GM13977 (cell line): ENCODE results near the gene FAM13C.

Experiments used
- DNase-seq: peaks from one replicate; pipeline ENCODE4 v3.0.0; 2012; ENCODE audit warnings: low spot score
- in situ Hi-C: fragments of 300-500 bp; cut with MboI; formaldehyde crosslinking; loops from one replicate; pipeline ENCODE4 v1.12.0; 2022; ENCODE audit warnings: low sequenced_read_pairs, low pct_unique_long_range_greater_than_20kb, mixed read lengths, inconsistent platforms; ENCODE audit not compliant: unreplicated experiment
- TF ChIP-seq, protein P1 (sequence below): IDR thresholded peaks from 2 replicates; pipeline ENCODE4 v1.5.1; 2012; ENCODE audit warnings: mild to moderate bottlenecking, control low read depth; ENCODE audit not compliant: insufficient read depth; ENCODE audit errors: extremely low read depth, missing control alignments

The FAM13C gene

DNA sequence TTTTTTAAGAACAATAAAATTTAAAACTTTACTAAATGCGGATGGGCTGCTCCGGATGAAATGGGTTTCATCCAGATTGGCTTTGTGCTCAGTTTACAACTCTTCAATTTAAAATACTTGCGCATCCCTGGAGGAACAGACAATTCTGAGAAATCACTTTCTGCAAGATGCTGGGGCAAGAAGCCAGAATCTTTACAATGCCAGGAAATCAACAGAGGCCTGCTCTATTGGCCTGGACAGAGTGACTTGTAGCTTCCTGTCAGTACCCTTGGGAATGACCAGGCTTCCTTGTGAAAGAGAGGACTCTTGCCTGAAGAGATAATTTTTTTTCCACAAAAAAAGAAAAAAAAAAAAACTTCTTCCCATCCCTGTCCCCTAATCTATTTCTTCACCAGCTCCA lies 3.9 kb upstream of the FAM13C start:
- in situ Hi-C loops = no loop called here

DNA sequence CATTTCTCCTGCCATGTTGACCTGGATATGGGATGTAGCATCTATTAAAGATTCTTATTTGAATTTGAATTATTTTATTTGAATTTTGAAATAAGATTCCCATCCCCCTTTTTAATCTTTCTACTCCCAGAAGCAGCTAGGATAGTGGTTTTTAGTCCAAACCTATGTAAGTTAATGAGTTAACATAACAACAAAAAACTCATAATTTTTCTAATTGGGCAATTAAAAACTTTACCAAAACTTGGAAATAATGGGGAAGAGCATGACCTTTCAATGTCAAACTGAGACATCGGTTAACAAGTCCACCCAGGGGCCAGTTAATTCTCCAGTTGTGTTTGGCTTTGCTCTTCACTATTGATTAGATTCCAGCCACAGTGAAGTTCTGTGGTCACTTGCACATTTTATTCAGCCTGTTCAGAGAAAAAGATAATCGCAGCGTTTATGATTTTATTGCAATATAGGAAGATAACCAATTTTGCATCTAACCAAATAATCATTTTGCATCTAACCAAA lies 1.2 kb upstream of the FAM13C start:
- TF ChIP-seq, protein P1, sequence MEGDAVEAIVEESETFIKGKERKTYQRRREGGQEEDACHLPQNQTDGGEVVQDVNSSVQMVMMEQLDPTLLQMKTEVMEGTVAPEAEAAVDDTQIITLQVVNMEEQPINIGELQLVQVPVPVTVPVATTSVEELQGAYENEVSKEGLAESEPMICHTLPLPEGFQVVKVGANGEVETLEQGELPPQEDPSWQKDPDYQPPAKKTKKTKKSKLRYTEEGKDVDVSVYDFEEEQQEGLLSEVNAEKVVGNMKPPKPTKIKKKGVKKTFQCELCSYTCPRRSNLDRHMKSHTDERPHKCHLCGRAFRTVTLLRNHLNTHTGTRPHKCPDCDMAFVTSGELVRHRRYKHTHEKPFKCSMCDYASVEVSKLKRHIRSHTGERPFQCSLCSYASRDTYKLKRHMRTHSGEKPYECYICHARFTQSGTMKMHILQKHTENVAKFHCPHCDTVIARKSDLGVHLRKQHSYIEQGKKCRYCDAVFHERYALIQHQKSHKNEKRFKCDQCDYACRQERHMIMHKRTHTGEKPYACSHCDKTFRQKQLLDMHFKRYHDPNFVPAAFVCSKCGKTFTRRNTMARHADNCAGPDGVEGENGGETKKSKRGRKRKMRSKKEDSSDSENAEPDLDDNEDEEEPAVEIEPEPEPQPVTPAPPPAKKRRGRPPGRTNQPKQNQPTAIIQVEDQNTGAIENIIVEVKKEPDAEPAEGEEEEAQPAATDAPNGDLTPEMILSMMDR = no peak
- in situ Hi-C loops = no loop called here
- no peak for DNase-seq

More for the DNA sequence above, 3.9 kb upstream of the FAM13C start:
- DNase-seq = no peak
- TF ChIP-seq, protein P1 = no peak

- DNase-seq = no peak
- in situ Hi-C loops = no loop called here
- TF ChIP-seq, protein P1 = no peak
These were observed 621 bp upstream of the FAM13C start for GRCh38 chr10:59362959-59363381.

DNA sequence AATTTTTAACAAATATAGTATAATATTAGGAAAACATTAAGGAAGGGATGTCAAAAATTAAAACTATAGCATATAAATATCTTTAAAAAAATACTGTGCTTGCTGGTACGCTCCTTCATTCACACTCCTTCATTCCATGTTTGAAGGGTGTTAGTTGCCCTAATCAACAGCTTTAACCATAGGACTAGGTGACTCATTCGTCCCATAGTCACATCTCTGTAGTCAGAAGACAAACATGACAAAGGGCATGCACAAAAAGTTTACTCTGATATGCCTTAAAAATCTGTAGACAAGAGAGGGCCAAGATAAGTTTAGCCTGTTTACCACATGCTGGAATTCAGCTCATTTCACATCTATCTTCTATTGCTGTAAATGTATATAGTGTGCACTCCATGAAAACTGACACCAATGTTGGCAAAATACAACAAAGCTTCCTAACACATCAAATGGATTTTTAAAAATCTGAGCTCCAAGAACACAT lies 646 bp downstream of the FAM13C start:
- TF ChIP-seq, protein P1 = no peak
- DNase-seq = no peak
- in situ Hi-C loops = no loop called here

GRCh38 chr10:59360605-59361405 lies 1.5 kb downstream of the FAM13C start:
- TF ChIP-seq, protein P1 = no peak
- in situ Hi-C loops = no loop called here
- no peak for DNase-seq

DNA sequence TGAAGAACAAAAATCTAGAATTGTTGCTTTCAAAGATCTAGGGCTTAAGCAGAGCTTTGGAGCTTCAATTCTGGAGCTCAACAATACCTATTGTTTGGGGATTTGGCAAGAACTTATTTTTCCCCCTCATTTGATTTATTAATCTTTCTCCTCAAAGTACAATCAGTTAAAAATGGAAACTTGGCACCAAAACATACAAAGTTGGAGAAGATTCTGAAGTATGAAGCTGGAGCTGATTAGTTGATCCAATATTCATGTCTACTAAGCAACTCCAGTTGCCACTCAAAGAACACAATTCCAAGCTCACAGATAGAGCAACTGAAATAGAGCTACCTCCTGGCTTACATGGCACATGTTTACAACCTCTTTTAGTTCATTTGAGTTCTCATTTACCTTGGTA lies 3.8 kb downstream of the FAM13C start:
- TF ChIP-seq, protein P1 = no peak

More for the DNA sequence above, 3.8 kb downstream of the FAM13C start:
- in situ Hi-C loops = no loop called here
- no peak for DNase-seq
